Hindlimb muscle (tissue), 1 donor: ENCODE measurements around the gene FSD1. TPM values are rescaled to one million over a fixed set of nuclear protein-coding genes. Genes with fewer than 3 reads are reported as not detected.
"Not testable (repeated sequence)": the region's sequence is repeated elsewhere in the genome, so short reads cannot be mapped to it uniquely, and the experiment has no call there.

Source experiments
- DNase-seq: peaks from one replicate; pipeline ENCODE4 v3.0.0-alpha.2; 2013
- polyA plus RNA-seq: library from polyadenylated mRNA; unstranded; fragments of 120-200 nt; gene quantifications from one replicate; pipeline ENCODE4 v1.2.1, GENCODE V29; 2013; ENCODE audit not compliant: insufficient read length

Gene FSD1
- polyA plus RNA-seq, 1 donor: 1.2 TPM

DNA sequence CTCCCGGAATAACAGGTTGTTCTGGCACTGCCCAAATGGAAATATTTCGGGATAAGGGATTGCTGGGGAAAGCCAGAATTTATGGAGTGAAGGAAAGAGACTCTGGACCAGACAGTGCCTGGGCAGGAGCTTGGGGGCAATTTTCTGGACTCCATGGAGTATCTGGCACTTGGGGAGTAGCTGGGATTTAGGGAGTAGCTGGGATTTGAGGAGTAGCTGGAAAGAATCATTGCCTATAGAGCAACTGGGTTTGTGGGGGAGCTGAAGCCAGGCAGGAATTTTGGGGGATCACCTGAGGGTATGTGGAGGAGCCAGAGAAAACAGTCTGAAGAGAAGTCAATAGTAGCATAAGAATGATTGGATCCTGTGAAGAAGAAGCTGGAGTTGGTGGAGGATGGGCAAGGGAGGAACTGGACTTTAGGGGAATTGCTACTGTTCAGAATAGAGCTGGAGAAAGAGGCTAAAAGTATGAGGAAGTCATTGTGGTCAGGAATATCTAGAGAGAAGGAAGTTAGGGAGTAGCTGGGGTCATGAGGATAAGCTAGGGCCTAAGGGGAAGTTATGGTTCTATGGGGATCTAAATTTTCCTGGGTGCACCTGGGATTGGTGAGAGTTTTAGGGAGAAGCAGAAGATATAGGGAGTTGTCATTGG is 14.8 kb downstream of the FSD1 start:
- no peak for DNase-seq

DNA sequence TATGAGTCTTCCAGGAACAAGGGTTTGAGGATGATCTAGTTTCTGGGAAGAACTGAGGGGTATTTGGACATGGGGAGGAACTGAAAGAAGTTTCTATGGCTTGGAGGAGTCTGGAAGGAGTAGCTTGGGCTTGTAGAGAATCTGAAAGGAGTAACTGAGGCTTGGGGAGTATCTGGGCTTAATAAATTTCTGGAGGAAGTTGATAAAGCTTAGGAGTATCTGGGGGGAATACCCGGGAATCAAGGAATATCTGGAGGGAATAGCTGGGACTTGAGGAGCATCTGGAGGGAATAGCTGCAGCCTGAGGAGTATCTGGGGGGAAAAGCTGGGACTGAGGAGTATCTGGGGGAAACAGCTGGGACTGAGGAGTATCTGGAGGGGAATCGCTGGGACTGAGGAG is 16.0 kb downstream of the FSD1 start:
- DNase-seq: no peak

DNA sequence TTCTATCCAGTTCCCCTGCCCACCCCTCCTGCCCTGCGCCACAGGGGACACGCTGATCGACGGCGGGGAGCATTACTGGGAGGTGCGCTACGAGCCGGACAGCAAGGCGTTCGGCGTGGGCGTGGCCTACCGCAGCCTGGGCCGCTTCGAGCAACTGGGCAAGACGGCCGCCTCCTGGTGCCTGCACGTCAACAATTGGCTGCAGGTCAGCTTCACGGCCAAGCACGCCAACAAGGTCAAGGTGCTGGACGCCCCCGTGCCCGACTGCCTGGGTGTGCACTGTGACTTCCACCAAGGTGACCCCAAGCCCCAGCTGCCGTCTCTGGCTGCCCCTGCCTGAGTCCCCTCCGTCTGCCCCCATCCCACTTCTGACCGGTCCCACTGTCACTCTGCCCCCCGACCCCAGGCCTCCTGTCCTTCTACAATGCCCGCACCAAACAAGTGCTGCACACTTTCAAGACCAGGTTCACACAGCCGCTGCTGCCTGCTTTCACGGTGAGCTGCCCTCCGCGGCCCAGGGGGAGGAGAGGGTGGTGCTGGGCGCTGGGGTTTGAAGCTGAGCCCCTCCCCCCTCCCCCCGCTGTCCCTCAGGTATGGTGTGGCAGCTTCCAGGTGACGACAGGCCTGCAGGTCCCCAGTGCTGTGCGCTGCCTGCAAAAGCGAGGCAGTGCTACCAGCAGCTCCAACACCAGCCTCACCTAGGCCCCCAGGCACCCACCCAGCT is 18.7 kb downstream of the FSD1 start:
- DNase-seq: no peak

DNA sequence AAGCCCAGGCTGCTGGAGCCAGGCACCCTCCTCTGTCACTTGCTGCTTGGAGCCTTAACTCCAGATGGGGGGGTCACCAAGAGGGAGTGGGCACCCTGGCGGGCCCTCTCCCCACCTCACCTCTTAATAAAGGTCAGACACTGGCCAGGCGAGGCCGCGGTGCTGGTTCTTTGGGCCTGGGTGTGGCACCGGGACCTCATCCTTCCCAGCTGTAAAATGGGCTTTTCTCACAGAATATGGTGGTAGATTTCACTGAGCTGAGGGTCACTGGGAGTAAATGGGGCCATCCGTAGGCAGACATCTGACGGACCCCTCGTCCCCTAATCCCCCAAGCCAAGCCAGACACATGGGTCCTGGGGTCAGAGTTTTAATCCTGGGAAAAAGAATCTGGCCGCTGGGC is 19.3 kb downstream of the FSD1 start:
- DNase-seq: no peak

DNA sequence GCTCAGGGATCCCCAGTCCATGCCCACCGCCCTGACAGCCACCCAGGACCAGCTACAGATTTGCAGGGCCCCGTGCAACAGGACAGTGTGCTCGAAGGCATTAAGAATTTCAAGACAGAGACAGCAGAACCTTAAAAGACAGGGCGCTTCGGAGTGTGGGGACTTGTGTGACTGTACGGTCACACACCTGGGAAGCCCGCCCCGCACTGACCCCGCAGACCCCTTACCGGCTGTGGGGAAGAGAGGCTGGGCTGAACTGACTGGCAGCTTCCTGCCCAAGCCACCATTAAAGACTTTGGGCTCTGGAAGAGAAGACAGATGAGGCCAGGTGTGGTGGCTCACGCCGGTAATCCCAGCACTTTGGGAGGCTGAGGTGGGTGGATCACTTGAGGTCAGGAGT is 19.8 kb downstream of the FSD1 start:
- no peak for DNase-seq

DNA sequence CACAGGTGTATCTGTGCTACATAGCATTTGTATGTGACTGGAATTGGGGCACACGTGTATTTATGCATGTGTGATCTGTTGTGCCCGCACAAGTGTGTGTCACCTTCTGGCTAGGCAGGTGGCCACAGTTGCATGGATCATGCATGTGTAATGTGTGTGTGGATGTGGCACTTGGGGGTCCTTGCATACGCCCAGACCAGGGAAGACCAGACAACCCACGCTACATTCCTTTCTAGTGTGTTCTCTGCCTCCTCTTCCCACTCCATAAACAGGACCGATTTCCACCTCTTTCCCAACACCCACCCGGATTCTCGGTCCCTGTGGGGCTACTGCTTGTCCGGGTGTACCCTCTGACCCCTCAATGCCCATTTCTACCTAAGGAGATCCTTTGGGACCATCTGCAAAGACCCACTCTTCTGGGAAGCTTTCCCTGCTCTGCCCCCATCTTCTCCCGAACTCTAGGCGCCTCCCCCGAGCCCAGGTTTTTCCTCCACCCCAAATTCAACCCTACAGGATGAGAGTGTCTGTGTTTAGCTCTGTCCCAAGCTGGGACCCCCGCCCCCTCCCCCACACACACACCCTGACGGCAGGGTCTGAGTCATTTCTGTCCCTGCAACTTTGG is 21.9 kb downstream of the FSD1 start:
- DNase-seq: no peak

DNA sequence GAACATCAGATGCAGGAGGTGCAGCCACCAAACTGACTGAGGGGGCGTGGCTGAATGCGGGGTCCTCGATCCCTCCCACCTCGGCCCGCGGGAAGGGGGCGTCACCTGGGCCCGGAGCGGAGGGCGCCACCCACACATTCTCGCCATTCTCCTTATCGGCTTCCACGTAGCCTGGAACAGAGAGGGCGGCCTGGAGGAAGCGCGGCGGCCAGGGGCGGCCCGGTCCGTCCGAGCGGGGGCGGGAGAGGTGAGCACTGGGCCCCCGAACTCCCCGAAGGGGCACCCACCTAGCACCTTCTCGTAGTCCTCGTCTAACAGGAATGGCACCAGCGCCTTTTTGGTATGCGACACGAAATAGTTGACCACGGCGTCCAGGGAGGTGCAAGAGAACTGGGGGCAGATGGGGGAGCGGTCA is 22.4 kb downstream of the FSD1 start:
- no peak for DNase-seq

DNA sequence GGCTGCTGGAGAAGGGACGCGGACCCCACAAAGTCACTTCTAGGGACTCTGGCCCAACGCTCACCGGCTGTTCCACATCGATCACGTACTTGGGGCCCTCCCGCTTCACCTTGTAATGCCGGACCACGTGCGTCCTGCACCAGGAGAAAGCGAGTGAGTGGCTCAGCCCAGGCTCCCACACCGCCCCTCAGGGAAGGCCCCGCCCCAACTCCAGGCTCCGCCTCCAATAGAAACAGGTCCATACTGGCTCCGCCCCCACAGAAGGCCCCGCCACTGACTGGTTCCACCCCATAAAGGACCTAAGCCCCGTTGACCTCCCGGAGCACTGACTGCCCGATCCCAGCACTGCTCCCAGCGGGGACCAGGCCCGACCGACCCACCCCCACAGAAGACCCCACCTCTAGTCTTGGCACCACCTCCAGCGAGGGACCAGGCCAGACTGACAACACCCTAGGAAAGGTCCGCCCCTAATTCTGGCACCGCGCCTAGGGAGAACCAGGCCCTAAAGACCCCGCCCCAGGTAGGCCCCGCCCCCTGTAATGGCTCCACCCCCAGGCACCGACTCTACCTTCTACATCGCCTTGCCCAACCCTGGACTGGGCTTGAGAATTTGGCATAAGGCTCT is 23.0 kb downstream of the FSD1 start:
- peak; percentile 31 for DNase-seq

DNA sequence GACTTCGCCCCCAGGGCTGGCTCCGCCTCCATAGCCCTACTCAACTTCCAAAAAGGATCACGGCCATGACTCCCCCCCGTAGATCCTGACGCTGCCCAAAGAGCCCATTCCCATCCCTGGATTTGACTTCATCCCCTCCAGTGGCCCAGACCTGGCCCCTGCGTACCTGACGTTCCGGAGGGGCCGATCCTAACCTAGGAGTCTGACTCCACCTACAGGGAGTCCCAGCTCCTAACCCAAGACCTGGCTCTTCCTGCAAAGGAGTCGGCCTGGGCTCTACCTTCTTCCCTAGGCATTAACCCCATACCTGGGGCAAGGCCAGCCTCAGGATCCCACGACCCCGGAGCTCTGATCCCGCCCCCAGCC is 23.5 kb downstream of the FSD1 start:
- no peak for DNase-seq

DNA sequence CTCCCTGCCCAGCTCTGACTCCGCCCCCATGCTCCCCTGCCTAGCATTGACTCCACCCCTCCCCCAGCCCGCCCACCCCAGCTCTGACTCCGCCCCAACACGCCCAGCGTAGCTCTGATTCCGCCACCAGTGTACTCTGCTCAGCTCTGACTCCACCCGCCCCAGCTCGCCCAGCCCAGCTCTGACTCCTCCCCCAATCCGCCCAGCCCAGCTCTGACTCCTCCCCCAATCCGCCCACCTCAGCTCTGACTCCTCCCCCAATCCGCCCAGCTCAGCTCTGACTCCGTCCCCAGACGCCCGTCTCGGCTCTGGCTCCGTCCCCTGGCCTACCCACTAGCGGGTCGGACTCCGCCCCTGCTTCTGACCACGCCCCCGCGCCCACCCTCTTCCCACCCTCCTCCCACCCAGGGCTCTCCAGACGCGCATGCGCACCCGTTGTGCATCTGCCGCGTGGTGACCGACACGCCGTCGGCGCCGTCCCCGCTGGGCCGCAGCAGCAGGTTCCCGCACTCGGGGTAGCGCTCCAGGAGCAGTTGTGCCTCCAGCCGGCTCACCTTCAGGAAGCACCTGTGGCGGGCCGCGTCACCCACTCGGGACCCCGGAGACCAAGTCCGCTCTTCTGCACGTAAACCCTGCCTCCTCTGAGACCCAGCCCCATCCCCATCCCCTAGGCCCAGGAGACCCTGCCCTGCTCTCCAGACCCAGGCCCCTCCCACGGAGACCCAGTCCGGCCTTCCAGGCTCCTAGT is 24.0 kb downstream of the FSD1 start:
- peak; percentile 90 for DNase-seq

DNA sequence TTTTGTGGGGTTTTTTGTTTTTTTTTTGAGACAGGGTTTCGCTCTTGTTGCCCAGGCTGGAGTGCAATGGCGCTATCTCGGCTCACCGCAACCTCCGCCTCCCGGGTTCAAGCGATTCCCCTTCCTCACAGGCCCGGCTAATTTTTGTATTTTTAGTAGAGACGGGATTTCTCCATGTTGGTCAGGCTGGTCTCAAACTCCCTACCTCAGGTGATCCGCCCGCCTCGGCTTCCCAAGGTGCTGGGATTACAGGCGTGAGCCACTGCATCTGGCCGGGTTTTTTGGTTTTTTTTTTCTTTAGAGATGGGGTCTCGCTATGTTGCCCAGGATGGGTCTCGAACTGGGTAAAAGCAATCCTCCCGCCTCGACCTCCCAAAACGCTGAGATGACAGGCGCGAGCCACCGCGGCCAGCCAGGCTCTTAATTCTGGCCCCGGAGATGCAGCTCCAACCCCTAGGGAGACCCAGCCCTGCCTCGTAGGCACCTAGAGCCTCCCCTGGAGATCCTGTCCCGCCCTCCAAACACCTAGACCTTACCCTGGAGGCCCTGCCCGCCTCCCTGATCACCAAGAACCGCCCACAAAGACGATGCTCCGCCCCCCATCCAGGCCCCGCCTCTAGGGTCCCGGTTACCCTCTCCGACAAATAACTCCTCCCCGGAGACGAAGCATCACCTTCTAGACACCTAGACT is 24.7 kb downstream of the FSD1 start:
- not testable (repeated sequence) for DNase-seq

DNA sequence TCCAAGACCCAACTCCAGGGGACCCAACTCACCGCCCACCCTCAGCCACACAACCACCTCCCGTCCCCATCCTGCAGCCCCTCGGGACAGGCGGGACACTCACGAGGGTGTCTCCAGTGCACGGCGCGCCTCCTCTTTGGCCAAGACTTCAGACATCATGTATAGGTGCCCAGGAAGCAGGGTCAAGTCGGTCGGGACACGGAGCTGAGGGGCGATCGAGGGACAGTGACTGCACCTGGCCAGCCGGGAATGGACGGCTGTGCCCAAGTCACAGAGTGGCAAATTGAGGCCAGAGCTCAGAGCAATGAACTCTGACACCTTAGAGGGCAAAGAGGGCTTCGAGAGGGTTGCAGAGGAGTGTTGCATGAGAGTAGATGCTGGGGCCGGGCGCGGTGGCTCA is 25.5 kb downstream of the FSD1 start:
- DNase-seq: no peak

DNA sequence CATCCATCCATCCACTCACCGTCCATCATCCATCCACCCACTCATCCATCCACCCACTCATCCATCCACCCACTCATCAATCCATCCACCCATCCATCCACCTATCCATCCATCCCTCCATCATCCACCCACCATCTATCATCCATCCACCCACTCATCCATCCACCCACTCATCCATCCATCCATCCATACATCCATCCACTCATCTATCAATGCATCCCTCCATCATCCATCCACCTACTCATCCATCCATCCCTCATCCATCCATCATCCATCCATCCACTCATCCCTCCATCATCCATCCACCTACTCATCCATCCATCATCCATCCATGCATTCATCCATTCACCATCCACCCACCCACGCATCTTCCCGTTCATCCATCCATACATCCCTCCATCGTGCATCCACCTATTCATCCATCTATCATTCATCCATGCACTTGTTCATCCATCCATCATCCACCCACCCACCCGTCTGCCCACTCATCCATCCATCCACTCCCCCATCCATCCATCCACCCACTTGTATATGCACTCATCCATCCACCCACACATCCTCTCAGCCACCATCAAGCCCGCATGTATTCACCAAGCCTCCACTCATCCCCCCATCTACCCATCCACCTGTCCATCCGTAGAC is 30.7 kb downstream of the FSD1 start:
- DNase-seq: no peak

DNA sequence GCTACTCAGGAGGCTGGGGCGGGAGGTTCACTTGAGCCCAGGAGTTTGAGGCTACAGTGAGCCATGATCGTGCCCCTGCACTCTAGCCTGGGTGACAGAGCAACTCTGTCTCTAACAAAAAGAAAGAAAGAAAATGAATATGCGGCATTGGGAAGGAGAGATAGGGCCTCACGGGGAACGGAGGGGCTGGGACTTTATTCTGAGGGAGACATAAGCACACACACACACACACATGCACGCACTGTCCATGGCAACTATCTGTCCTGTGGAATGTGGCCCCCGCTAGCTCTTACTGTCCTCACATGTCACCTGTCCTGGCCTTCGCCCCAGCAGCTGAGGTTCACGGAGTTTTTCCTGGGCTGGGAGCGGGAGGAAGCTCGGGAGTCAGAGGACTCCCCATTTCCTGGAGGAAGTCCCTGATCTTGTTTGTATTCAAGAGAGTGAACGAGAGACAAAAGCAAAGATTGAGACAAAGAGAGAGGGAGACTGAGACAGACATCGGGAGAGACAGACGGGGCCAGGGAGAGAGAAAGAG is 33.6 kb downstream of the FSD1 start:
- DNase-seq: peak; percentile 25

DNA sequence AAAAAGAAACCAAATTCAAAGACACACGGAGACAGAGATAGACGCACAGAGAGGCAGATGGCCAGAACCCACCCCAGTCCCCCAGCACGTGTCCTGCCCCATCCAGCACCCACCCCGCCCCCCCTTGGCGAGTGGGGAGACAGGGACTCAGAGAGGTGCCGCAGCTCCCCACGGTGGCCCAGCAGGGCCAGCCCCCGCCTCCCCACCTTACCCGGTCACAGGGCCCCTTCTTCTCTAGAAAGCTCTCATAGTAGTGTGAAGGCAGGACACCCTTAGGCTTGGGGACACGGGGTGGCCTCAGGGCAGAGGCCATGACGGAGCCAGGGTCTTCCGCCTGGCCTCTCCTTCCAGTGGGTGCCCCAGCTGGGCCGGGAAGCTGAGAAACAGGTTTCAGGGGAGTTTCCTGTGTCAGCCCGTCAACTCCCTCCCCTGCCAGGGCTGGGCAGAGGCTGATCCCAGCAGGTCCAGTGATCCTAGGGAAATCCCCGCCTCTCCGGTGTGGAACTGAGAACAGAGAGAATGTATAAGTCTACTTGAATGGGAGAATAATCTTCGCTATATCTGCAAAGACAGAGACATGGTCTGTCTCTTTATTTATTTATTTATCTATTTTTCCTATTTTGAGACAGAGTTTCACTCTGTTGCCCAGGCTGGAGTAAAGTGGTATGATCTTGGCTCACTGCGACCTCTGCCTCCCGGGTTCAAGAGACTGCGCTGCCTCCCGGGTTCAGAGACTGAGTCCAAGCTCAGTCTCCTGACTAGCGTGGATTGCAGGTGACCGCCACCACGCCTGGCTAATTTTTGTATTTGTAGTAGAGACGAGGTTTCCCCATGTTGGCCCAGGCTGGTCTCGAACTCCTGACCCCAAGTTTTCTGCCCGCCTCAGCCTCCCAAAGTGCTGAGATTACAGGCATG is 34.3 kb downstream of the FSD1 start, which contains the start of gene STAP2:
TSS of gene STAP2 (minus strand) at position 387 of the 915 bp plus-strand sequence. CDS start at position 313, 74 bp downstream.
- no peak for DNase-seq

DNA sequence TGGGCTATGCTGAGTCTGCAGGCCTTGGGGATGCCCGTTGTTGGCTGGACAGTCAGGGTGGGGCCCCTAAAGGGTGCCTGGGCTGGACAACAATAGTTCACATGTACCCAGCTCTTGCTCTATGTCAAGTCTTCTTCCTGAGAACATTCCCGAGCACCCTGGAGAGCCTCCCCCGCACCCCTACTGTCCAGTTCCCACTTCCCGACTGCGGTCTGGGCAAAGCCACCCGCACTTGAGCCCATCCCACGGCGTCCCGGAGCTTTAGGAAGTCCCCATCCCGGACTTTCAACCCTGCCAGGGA is 37.9 kb downstream of the FSD1 start:
- no peak for DNase-seq

DNA sequence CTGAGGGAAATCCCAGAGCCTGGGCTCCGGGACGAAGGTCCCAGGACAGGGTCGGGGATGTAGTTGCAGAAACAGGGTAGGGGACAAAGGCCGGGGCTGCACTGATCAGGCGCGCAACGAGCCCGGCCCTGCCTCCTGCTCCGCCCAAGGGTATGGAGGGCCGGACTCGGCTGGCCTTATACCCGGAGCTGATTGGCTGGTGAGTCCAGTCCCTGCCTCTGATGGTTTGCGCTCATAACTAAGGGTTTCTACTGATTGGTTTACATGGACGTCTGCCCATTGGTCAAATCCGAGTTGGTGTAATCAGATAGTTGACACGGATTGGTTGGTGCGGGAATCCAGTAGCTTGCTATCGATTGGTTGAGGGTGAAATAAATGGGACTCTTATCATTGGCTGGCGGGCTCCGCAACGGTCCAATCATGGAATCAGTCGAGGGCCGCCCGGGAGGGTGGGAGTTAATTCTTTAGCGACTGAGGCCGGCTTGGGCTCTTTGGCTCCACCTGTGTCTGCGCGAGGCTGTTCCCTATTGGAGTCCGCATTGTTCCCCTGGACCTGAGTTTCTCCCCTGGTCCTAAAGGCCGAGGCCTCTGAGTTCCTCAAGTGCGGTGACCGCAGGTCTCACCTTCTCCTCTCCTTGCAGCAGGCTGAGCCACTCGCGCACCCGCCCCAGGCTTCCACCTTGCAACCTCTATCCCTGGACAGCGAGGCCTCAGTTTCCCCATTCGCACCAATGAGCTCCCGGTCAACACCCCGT is 38.4 kb downstream of the FSD1 start:
- DNase-seq: peak; percentile 99

DNA sequence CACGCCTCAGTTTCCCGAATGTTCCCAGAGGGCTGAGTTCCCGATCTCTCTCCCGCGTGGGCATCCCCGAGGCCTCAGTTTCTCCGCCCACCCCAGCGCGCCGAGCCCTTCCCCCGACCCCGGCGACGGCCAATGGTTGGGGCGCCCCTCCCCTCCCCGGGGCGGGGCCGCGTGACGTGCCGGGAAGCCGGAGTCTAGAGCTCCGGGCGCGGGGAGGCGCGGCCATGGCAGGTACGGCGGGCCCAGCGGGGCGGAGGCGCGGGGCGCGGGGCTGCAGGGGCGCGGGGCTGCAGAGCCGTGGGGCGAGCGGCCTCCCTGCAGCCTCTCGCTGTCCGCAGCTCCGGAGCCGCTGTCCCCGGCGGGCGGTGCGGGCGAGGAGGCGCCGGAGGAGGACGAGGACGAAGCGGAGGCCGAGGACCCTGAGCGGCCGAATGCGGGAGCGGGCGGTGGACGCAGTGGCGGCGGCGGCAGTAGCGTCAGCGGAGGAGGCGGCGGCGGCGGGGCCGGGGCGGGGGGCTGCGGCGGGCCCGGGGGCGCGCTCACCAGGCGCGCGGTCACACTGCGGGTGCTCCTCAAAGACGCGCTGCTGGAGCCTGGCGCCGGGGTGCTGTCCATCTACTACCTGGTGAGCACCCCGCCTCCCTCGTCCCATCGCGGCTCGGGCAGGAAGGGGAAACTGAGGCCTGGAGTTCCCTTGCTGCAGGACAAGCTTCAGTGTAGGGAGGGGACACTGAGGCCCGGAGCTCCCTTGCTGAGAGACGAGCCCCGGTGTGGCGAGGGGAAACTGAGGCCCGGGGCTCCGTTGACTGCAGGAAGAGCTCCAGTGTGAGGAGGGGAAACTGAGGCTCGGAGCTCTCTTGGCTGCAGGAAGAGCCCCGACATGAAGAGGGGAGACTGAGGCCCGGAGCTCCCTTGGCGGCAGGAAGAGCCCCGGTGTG is 39.2 kb downstream of the FSD1 start, which contains the start of gene MPND:
TSS of gene MPND (plus strand) at position 193 of the 938 bp plus-strand sequence. CDS start at position 225, 32 bp downstream.
- peak; percentile 95 for DNase-seq
